Epithelial cell of esophagus (primary cell): ENCODE measurements around the gene CACNB4.
A peak's percentile ranks its signal among the peaks of the same experiment; 100 is the strongest.

ENCODE experiments used
- DNase-seq: peaks from one replicate; pipeline ENCODE4 v3.0.0; 2010; ENCODE audit warnings: low read depth
- H3K4me3 ChIP-seq: 2 replicates; pipeline ENCODE4 v1.5.1; 2011; ENCODE audit warnings: mild to moderate bottlenecking, low read length, control low read depth
- TF ChIP-seq, protein P1 (sequence below): IDR thresholded peaks from 2 replicates; pipeline ENCODE4 v1.5.1; 2011; ENCODE audit warnings: low read depth, mild to moderate bottlenecking, low read length, control low read depth, inconsistent platforms; ENCODE audit not compliant: insufficient read depth; ENCODE audit errors: missing control alignments

Gene CACNB4

DNA sequence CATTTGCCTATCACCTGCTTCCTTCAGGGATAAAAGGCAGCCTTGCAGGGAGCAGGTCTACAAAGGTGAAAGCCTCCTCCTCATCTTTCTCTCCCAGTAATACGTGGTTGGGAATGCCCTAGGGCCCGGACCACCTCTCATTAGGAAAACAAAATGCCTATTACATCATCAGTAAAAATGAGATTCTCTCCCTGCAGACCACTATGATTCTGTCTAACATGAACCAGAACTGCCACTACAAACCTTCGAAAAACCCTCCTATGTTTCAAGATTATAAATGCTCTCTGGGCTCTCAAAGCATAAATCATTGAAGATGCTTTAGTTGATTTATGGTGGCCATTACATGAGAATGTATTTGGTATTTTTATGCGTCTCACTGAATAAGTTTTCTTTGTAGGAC lies 162.2 kb downstream of the CACNB4 start:
- H3K4me3 ChIP-seq, result no peak overlapping the region
- TF ChIP-seq, protein P1, sequence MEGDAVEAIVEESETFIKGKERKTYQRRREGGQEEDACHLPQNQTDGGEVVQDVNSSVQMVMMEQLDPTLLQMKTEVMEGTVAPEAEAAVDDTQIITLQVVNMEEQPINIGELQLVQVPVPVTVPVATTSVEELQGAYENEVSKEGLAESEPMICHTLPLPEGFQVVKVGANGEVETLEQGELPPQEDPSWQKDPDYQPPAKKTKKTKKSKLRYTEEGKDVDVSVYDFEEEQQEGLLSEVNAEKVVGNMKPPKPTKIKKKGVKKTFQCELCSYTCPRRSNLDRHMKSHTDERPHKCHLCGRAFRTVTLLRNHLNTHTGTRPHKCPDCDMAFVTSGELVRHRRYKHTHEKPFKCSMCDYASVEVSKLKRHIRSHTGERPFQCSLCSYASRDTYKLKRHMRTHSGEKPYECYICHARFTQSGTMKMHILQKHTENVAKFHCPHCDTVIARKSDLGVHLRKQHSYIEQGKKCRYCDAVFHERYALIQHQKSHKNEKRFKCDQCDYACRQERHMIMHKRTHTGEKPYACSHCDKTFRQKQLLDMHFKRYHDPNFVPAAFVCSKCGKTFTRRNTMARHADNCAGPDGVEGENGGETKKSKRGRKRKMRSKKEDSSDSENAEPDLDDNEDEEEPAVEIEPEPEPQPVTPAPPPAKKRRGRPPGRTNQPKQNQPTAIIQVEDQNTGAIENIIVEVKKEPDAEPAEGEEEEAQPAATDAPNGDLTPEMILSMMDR, result no peak

DNA sequence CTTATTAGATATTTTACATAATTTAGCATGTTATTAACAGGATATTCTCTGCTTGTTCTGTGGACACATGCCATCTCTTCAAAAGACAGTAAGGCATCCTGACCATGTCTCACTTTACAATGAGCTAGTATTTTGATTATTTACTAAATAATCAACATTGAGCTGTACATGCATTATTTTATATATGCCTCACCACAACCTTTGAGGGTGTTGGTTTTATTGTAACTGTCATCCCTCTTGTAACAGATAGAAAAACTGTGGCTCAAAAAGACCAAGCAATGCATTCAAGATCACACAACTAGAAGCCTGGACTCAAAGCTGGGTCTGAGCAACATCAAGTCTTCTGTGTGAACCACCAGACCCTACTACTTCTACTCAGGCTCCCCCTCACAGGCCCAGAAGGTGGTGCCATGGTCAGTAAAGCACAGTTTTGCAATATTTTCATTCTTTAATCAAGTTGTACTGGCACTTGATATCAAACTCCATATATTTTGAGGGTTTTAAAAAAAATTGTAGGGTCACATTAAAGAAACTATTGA lies 165.5 kb downstream of the CACNB4 start:
- no peak for DNase-seq
- TF ChIP-seq, protein P1, result no peak
- no peak overlapping the region for H3K4me3 ChIP-seq

More for the DNA sequence above, 162.2 kb downstream of the CACNB4 start:
- DNase-seq, result no peak

DNA sequence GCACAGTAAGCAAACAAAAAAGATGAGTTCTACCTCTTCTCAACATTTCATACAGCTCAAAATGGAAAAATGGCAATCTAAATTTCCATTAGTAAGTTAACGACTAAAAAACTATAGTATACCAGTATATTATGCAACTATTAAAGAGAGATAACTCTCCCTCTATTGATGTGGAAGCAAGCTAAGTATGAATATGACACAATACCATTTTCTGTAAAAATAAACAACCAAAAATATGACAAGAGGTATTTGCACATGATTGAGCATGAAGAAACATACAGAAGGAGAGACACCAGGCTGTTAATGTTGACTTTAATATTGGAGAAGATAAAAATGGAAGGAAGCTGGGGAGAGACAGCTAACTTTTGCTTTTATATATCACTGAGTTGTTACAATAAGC lies 167.1 kb downstream of the CACNB4 start:
- peak; percentile 17 for DNase-seq
- TF ChIP-seq, protein P1, result no peak
- no peak overlapping the region for H3K4me3 ChIP-seq

DNA sequence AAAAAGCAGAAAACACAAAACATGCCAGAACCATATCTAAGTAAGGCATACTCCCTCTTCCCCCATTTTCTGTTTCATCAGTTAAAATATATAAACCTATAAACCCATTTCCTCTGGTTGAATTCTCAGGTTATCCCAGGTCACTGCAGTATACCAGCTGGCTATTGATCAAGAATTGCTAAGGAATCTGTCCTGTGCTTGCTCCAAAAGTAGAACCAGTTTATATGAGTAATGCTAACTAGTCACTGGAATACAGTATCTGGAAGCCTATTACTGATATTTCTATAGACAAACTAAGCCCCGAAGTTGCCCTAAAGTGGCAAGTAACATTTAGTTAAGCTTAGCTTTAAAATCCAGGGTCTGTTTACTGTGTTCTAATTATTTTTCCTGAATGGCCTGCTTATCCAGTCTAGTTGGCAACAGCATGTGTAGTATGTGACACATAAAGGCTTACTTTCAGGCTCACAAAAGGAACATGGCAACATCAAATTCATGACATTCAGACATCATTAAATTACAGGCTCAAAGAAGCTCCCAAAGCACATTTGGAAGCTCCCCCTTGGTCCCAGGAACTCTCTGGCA lies 167.7 kb downstream of the CACNB4 start:
- TF ChIP-seq, protein P1, result no peak
- DNase-seq, result peak; percentile 48
- H3K4me3 ChIP-seq, result no peak overlapping the region

DNA sequence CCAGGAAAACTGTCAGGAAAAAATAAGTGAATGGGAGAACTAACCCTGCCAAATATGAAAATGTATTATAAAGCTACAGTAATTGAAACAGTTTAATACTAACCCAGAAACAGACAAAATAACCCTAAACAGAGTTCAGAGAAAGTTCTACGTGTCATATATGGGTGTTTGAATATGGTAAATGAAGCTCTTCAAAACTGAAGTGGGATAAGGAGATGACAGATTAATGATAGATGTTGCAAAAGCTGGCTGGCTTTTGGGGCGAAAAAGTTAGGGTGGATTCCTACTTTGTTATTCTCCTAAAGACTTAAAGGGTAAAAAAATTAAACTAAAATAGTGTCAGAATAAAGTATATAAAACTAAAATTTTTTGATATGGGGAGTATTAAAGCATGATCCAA lies 168.8 kb downstream of the CACNB4 start:
- no peak overlapping the region for H3K4me3 ChIP-seq
- no peak for DNase-seq
- TF ChIP-seq, protein P1, result no peak

DNA sequence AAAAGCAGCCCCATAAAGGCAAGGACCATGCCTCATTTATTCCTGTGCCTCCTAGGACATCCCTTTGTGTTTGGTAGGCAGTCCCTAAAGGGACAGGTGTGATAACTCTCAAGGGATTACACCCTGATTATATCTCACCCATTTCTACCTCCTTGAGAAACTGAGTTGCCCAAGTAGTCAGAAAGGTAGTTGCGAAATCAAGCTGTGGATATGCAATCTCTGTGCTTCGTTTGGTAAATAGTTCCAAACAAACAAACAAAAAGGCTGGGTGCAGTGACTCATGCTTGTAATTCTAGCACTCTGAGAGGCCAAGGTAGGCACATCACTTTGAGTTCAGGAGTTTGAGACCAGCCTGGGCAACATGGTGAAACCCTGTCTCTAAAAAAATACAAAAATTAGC lies 170.5 kb downstream of the CACNB4 start:
- TF ChIP-seq, protein P1, result no peak
- DNase-seq, result peak; percentile 94
- no peak overlapping the region for H3K4me3 ChIP-seq

DNA sequence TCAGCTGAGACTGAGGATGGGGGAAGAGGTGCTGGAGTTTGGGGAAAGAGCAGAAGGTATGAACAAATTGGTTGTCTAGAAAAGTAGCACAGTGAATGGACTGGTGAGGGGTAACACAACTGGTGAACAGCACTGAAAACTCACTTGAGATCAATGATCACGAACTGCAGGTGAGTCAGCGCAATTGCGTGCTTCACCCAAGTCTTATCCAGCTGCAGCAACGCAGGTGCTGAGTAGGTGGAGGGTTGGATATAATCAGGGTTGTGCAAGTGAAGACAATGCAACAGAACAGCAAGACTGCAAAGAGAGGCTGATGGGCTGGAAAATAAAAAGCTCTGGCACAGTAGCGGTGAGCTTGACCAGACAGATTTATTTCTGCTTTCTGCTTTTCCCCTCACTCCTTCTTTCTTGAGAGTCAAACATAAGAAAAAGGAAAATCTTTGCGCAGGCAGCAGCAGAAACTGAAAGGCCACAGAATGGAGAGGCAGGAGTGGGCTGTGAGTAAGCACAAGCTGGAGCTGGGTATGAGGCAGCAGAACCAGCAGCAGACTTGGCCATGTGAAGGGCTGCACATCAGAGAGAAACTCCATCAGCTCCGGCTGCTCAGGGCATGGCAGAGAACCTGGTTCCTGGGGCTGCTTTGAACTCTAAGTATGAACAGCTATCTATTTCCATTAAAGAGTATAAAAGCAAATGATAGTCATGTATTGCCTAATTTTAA lies 171.2 kb downstream of the CACNB4 start:
- no peak overlapping the region for H3K4me3 ChIP-seq
- TF ChIP-seq, protein P1, result no peak
- peak; percentile 76 for DNase-seq
